Hepatocyte (in vitro differentiated cells): ENCODE data around the gene HLF. TPM values are rescaled to one million over a fixed set of nuclear protein-coding genes. Genes with fewer than 3 reads are reported as not detected.
A peak's percentile ranks its signal among the peaks of the same experiment; 100 is the strongest.

ENCODE experiments used
- DNase-seq: peaks from one replicate; pipeline ENCODE4 v3.0.0-alpha.2; 2016; ENCODE audit warnings: low spot score
- H2AFZ ChIP-seq: fragments of 200-600 bp; sonication (generic); 2 replicates; pipeline ENCODE4 v1.6.0; 2016; ENCODE audit warnings: antibody characterized with exemption, mild to moderate bottlenecking
- H3K27ac ChIP-seq: fragments of 200-600 bp; sonication (generic); 2 replicates; pipeline ENCODE4 v1.5.1; 2016; ENCODE audit warnings: mild to moderate bottlenecking
- H3K27me3 ChIP-seq: fragments of 200-600 bp; sonication (generic); 2 replicates; pipeline ENCODE4 v1.6.1; 2016
- H3K36me3 ChIP-seq: fragments of 200-600 bp; sonication (generic); replicated peaks from 2 replicates; pipeline ENCODE4 v1.5.1; 2016; ENCODE audit warnings: low read depth; ENCODE audit not compliant: insufficient read depth
- H3K4me1 ChIP-seq: fragments of 200-600 bp; sonication (generic); 2 replicates; pipeline ENCODE4 v1.5.1; 2016; ENCODE audit warnings: mild to moderate bottlenecking, moderate library complexity; ENCODE audit not compliant: insufficient read depth
- H3K4me2 ChIP-seq: fragments of 200-600 bp; sonication (generic); 2 replicates; pipeline ENCODE4 v1.6.0; 2016
- H3K4me3 ChIP-seq: fragments of 200-600 bp; sonication (generic); 2 replicates; pipeline ENCODE4 v1.5.1; 2016; ENCODE audit warnings: mild to moderate bottlenecking
- H3K79me2 ChIP-seq: fragments of 200-600 bp; sonication (generic); 2 replicates; pipeline ENCODE4 v1.6.0; 2017; ENCODE audit warnings: mild to moderate bottlenecking
- H3K9me2 ChIP-seq: fragments of 200-600 bp; sonication (generic); replicated peaks from 2 replicates; pipeline ENCODE4 v1.6.0; 2017; ENCODE audit warnings: mild to moderate bottlenecking; ENCODE audit not compliant: insufficient read depth
- H3K9me3 ChIP-seq: fragments of 200-600 bp; sonication (generic); 2 replicates; pipeline ENCODE4 v1.5.1; 2016; ENCODE audit warnings: low read depth, mild to moderate bottlenecking
- H4K20me1 ChIP-seq: fragments of 200-600 bp; sonication (generic); 2 replicates; pipeline ENCODE4 v1.6.0; 2016; ENCODE audit warnings: mild to moderate bottlenecking; ENCODE audit not compliant: insufficient read depth, poor library complexity, severe bottlenecking
- CTCF ChIP-seq: fragments of 200-600 bp; sonication (generic); IDR thresholded peaks from 2 replicates; pipeline ENCODE4 v1.5.1; 2016; ENCODE audit warnings: antibody characterized with exemption, mild to moderate bottlenecking; ENCODE audit not compliant: poor library complexity
- EZH2 ChIP-seq: fragments of 200-600 bp; sonication (generic); IDR thresholded peaks from 2 replicates; pipeline ENCODE4 v1.6.1; 2016; ENCODE audit warnings: antibody characterized with exemption, mild to moderate bottlenecking, borderline replicate concordance
- EZH2phosphoT487 ChIP-seq: fragments of 200-600 bp; sonication (generic); IDR thresholded peaks from one replicate; pipeline ENCODE4 v1.6.1; 2018; ENCODE audit warnings: antibody characterized with exemption, mild to moderate bottlenecking, low read depth, moderate library complexity; ENCODE audit not compliant: unreplicated experiment, severe bottlenecking
- WGBS: methylation state at CpG from one replicate; pipeline ENCODE4 v1.1.6; 2016; ENCODE audit warnings: low lambda C conversion rate; ENCODE audit errors: missing lambda C conversion rate; 5-methylcytosine and 5-hydroxymethylcytosine counted together
- polyA plus RNA-seq: library from polyadenylated mRNA; unstranded; fragments of >200 nt; fragmentation: Nextera tagmentation; extraction: Ambion mirVana; gene quantifications from 2 replicates; pipeline ENCODE4 v1.2.1, GENCODE V29; 2016
- total RNA-seq: library from RNA; depleted of rRNA; stranded (reverse); fragments of >200 nt; gene quantifications from 2 replicates; pipeline ENCODE4 v1.2.3, GENCODE V29; 2014

The HLF gene
- total and polyA plus RNA-seq, 2 experiments from 2014 or later = 0.48 to 0.60 TPM

- H3K4me3 ChIP-seq = peak overlapping the region; percentile 71
- H3K27ac ChIP-seq = no peak overlapping the region
- peaks cover 84% of the 10 kb centered on the region for H3K27me3 ChIP-seq
- no peaks in the 10 kb centered on the region for H3K79me2 ChIP-seq
- DNase-seq = no peak
- peak overlapping the region; percentile 73 for H2AFZ ChIP-seq
- TF ChIP-seq CTCF (no peak), EZH2phosphoT487 (peak; percentile 60), EZH2 (peak; percentile 87)
- 2% methylated on average over 34 of the region's 52 CpGs for WGBS
- no peaks in the 10 kb centered on the region for H4K20me1 ChIP-seq
- H3K36me3 ChIP-seq = no peaks in the 10 kb centered on the region
- H3K9me3 ChIP-seq = no peaks in the 10 kb centered on the region
- peaks cover 18% of the 10 kb centered on the region for H3K4me1 ChIP-seq
- H3K4me2 ChIP-seq = peak overlapping the region; percentile 97
- no peaks in the 10 kb centered on the region for H3K9me2 ChIP-seq
Observed at GRCh38 chr17:55265311-55266021, 706 bp downstream of the HLF start.

- peak overlapping the region; percentile 73 for H2AFZ ChIP-seq
- no peaks in the 10 kb centered on the region for H3K9me2 ChIP-seq
- H3K36me3 ChIP-seq = no peaks in the 10 kb centered on the region
- peaks cover 18% of the 10 kb centered on the region for H3K4me1 ChIP-seq
- peaks cover 83% of the 10 kb centered on the region for H3K27me3 ChIP-seq
- TF ChIP-seq EZH2phosphoT487 (no peak), EZH2 (no peak), CTCF (no peak)
- H3K9me3 ChIP-seq = no peaks in the 10 kb centered on the region
- no peaks in the 10 kb centered on the region for H4K20me1 ChIP-seq
- 24% methylated on average over 23 of the region's 25 CpGs for WGBS
- DNase-seq = no peak
- peak overlapping the region; percentile 97 for H3K4me2 ChIP-seq
- H3K79me2 ChIP-seq = no peaks in the 10 kb centered on the region
- no peak overlapping the region for H3K4me3 ChIP-seq
- H3K27ac ChIP-seq = no peak overlapping the region
Observed at GRCh38 chr17:55266051-55266957, 1.5 kb downstream of the HLF start.

- Histone ChIP-seq H3K4me3 (no peak overlapping the region), H3K9me2 (no peaks in the 10 kb centered on the region), H3K4me1 (peaks cover 18% of the 10 kb centered on the region), H3K79me2 (no peaks in the 10 kb centered on the region), H3K4me2 (no peak overlapping the region), H3K9me3 (no peaks in the 10 kb centered on the region), H3K36me3 (no peaks in the 10 kb centered on the region), H2AFZ (no peak overlapping the region), H4K20me1 (no peaks in the 10 kb centered on the region), H3K27me3 (peaks cover 75% of the 10 kb centered on the region), H3K27ac (no peak overlapping the region)
- DNase-seq = no peak
- TF ChIP-seq CTCF = no peak
- TF ChIP-seq EZH2 = no peak
- no peak for TF ChIP-seq EZH2phosphoT487
- WGBS = 78% methylated on average over 3 of the region's 3 CpGs
Observed at GRCh38 chr17:55266958-55267688, 2.4 kb downstream of the HLF start.
